IPS DF 4.7 (cell line): ENCODE measurements around the gene IFT80.

Experiments
- DNase-seq: peaks from one replicate; pipeline ENCODE4 v3.0.0-alpha.2; 2013; ENCODE audit warnings: low spot score; ENCODE audit errors: extremely low read depth

The IFT80 gene

GRCh38 chr3:160400702-160401150, 1.7 kb upstream of the IFT80 start:
- no peak for DNase-seq

GRCh38 chr3:160400030-160400701, 1.1 kb upstream of the IFT80 start:
- no peak for DNase-seq

- DNase-seq: no peak
Observed at GRCh38 chr3:160398820-160399124, 253 bp downstream of the IFT80 start.

- DNase-seq: no peak
Observed at GRCh38 chr3:160395297-160395696, 3.7 kb downstream of the IFT80 start.

- DNase-seq: no peak
Observed at GRCh38 chr3:160394009-160394392, 5.0 kb downstream of the IFT80 start.

- no peak for DNase-seq
Observed at GRCh38 chr3:160393346-160394008, 5.5 kb downstream of the IFT80 start.

GRCh38 chr3:160392798-160393197, 6.2 kb downstream of the IFT80 start:
- no peak for DNase-seq

- no peak for DNase-seq
Observed at GRCh38 chr3:160390565-160391138, 8.4 kb downstream of the IFT80 start.

- no peak for DNase-seq
Observed at GRCh38 chr3:160384639-160385318, 14.2 kb downstream of the IFT80 start.

GRCh38 chr3:160381470-160381869, 17.6 kb downstream of the IFT80 start:
- no peak for DNase-seq

GRCh38 chr3:160379628-160380214, 19.3 kb downstream of the IFT80 start:
- no peak for DNase-seq

GRCh38 chr3:160378331-160379109, 20.5 kb downstream of the IFT80 start:
- no peak for DNase-seq

- DNase-seq: no peak
Observed at GRCh38 chr3:160376681-160377080, 22.3 kb downstream of the IFT80 start.

GRCh38 chr3:160374925-160375324, 24.1 kb downstream of the IFT80 start:
- DNase-seq: no peak

GRCh38 chr3:160374472-160374871, 24.6 kb downstream of the IFT80 start:
- DNase-seq: no peak

GRCh38 chr3:160373655-160374054, 25.4 kb downstream of the IFT80 start:
- DNase-seq: no peak

GRCh38 chr3:160372780-160373179, 26.2 kb downstream of the IFT80 start:
- DNase-seq: no peak

GRCh38 chr3:160370987-160371857, 27.8 kb downstream of the IFT80 start:
- no peak for DNase-seq

- no peak for DNase-seq
Observed at GRCh38 chr3:160369784-160370183, 29.2 kb downstream of the IFT80 start.

- DNase-seq: no peak
Observed at GRCh38 chr3:160368804-160369203, 30.2 kb downstream of the IFT80 start.
